HG03469 (cell line): ENCODE data around the gene SEMA3E.
"Not testable (repeated sequence)": the region's sequence is repeated elsewhere in the genome, so short reads cannot be mapped to it uniquely, and the experiment has no call there.

Experiments used
- ATAC-seq: cut with Tn5 transposase; IDR thresholded peaks from one replicate; pipeline ENCODE4 v1.9.1; 2021; ENCODE audit warnings: mild to moderate bottlenecking, moderate library complexity, moderate number of reproducible peaks; ENCODE audit not compliant: unreplicated experiment

SEMA3E gene

DNA sequence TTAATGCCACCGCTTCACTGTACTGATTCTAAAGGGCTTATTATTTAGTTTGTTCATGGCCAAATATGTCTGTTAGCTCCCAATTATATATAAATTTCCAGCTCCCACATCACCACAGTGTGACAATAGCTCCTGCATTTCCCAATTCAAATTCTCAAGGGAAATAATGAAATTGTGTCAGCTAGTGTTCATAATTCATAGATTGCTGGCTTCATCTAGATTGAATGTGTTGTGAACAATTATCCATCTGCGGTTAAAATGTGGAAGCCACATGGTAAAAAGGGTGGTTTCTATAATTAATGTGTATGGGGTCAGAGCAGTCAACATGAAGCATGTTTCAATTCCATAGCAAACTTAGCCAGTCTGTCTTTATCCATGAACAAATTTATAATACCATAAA, 154.3 kb downstream of the SEMA3E start:
- no peak for ATAC-seq

DNA sequence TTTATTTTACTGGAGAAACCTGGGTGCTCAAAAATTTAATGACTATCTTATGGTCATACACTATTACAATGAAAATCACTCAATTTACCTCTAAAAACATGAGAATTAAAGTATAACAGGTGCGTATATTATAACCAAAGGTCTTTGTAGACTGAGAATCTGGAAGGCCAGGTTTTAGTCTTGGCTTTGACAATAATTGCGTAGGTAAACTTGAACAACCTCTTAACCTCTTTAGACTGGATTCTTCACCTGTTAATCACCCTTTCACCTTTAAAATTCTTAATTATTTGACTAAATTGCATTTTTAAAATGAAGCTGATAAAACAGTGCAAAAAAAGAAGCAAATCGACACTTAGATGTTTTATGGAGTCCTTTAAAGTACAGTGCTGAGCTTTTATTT, 156.1 kb downstream of the SEMA3E start:
- no peak for ATAC-seq

DNA sequence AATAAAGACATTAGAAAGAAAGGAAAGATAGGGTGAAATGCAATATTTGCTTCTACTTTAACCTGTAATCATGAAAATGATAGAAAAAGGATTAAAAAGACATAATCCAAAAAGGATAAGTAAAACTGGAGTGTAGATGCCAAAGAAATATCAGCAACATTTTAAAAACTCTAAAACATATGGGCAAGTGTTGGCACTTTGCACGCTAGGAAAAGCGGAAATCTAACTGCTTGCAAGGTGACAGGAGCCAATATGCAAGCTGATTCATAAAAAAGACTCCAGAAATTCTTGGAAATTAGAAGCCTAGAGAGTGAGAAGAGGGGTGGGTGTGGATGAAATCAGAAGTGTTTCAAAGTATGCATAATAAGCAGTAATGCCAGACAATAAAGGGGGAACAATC, 161.1 kb downstream of the SEMA3E start:
- ATAC-seq: no peak

DNA sequence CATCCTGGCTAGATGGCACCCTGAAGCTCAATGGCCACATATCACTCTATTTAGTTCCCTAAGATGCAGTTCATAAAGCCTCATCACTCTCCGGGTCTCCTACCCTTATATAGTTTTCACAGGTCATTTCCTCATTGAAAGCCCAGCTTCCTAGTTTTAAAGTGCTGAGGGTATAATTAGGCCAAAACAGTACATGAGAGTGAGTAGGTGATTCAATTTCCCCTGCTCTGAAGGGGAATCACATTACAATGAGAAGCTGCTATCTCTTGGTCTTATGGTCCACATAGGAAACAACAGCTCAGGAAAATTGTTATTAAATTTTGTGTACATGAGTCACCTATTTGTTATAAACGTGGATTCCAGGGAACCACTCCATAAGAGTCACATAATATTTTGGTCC, 162.0 kb downstream of the SEMA3E start:
- no peak for ATAC-seq

DNA sequence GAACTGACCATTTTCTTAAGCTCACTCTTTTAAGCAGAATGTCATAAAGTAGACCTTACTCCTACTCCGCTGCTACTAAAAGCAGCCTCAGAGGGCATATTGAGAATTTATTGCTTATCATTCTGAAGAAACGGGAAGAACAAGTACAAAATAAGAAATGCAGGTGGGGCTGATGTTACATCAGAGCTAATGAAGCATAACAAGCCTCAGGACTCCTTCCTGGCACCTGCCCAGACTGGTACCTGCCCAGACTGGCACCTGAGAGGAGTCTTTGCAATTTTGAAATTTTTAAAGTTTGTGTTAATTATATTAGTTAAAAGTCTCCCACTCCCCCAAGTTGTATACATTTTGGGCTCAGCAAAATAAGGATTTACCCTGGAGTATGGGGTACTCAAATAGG, 162.4 kb downstream of the SEMA3E start:
- ATAC-seq: no peak

DNA sequence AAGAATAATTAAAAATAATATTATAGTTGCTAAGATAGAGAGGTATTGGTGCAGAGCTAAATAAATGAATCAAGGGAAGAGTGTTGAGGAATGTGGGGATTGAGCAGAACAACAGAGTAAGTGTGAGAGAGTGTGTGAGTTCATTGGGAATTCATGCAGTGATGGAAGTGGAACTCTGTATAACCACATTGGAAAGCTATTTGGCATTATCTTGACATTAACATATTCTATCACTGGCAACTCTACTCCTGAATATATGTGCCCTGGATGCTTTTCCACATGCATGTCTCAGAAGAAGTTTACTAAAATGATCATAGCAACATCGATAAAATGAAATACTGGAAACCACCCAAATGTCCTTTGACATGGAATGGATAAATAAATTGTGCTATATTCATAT, 164.1 kb downstream of the SEMA3E start:
- ATAC-seq: no peak

DNA sequence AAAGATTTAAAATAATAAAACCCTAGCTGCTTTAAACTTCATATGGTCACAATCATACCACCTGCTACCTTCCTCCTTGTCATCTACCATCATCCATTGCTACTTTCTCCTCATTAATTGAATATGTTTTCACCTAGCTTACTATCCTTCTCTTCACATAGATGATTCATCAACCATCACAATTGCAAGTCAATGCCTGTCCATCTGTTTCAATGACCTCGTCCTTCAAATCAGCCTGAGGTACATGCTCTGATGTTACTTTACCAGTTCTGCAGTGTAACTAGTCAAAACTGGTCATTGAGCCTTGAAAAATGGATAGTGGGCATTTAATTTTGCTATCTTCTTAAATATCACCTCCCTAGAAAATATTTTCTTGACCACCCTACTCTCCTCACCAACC, 164.7 kb downstream of the SEMA3E start:
- ATAC-seq: no peak

DNA sequence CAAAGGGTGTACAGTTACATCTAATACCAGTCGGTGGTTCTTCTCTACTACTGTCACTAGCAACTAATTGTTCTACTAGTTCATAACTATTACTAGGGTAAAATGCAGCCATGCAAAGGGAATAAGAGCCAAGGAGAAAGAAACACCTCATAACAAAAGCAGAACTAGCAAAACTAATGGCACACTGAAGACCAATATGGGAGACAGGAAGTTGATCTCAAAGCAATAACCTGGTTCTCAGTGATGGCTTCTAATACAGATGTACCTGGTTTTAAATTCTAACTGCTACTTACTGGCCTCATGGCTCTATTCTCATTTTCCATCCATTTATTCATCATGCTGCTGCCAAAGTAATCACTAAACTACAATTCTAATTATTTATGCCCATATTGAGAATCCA, 170.3 kb downstream of the SEMA3E start:
- no peak for ATAC-seq

DNA sequence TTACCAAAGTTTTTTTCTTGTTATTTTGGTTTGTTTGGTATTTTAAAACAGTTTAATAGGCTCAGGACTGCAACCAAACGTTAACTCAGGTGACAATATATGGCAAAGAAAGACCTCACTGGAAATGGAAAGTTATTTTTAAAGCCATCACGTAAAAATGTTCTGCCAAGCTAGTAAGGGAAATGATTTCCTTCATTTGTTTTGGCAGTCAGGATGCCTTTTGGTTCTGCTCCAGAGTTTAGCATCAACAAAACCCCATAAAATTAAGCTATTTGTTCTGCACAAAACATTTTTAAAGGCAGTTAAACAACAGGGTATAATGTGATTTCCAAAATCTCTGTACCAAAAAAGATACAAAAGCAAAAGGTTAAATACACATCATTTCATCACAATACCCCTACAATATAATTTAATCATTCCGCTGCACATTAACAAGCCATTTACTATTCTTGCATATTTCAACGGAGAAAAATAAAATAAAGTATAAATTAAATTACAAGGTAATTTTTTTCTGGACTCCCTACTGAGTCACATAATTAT, 172.4 kb downstream of the SEMA3E start:
- no peak for ATAC-seq

DNA sequence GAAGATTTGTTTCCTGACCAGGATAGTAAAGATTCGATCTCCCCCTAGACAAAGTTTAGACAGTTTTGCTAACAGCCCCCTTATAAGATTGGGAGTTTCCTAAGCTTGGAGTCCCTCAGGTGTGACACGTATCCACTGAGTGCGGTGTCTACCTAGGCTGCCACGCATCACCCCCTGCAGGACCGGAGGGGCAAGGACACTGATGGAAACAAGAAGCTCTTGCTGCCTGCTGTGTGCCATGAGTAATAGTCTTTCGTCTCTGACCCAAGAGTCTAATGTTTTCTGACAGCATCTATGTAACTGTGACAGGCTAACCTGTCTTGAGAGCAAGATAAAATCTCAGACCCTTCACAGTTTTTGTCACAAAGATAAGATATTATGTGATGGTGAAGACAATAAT, 173.5 kb downstream of the SEMA3E start:
- ATAC-seq: no peak

DNA sequence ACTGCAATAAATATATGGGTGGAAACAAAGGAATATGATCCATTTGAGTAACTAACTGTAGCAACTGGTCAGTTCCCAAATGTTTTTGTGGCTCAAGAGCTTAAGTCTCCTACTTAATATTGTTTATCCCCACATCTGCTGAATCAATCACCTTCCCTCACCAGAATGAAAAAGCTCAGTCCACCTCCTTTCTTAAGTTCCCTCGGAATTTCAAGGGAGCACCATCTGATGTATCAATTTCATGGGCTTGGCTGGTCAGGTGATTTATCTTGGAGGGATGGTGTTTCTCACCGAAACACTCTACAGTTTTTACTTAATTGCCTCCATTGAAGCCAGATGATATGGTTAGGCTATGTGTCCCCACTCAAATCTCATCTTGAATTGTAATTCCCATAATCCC, 176.6 kb downstream of the SEMA3E start:
- no peak for ATAC-seq

DNA sequence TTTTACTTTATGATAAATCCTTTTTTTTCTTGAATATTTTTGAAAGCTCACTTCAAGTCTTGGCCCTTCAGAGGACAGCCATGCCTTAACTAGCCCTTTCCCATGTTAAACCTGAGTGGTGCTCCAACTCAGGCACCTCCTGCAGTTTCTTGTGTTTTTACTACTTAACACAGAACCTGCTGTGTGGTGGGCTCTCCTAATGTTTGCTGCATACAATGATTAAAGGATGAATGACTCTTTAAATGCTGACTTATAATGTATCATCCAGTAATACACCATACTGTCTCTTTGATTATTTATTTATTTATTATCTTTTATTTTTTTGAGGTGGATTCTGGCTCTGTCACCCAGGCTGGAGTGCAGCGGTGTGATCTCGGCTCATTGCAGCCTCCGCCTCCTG, 179.4 kb downstream of the SEMA3E start:
- ATAC-seq: no peak

DNA sequence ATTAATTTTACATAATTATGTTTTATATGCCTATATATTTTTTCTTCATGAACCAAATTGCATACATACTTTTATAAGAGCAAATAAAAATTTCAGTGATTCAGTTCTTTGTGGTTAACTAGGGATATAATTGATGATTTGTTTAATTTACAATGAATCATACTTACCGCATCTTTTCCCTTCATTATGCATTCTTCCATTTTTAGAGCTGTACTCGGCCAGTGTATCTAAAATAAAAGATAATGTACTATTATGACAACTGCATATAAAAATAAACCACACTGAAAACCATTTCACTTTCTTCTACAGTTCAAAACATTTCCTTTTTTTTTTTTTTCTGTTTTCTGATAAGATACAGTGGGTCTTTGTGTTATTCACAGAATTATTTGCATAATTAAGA, 179.9 kb downstream of the SEMA3E start:
- ATAC-seq: no peak

DNA sequence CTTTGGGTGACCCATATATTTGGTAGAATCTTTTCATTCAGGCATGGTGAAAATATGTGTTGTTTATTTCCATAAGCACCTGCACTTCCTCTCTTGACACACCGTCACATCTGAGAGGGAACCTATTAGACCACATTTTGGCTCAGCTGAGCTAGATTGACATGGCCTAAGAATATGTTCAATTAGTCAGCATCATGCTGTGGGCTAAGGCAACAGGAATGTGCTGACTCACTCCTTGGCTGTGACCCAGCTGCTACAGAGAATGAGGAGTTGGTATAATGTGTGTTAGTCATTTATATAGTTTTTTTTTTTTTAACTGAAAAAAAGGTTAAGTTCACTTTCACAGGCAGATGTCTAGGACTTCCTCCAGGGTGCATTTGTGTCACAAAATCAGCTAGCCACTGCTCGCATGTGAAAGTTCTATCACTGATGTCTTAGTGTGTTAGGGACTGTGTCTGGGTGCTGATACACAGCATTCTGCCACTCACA, 180.6 kb downstream of the SEMA3E start:
- ATAC-seq: peak; percentile 93

DNA sequence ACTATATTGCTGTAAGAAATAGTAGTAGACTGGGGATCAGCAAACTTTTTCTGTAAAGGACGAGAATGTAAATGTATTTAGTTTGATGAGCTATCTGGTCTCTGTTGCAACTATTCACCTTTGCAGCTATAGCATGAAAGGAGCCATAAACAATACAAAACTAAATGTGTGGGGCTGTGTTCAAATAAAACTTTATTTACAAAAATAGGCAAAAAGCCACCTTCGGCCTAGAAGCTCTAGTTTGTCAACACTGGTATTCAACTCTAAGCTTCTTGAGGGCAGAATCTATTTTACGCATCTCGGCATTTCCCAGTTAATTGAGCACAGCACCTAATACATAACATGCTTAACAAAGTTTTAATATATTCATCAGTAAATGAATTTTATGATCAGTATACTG, 181.4 kb downstream of the SEMA3E start:
- no peak for ATAC-seq

DNA sequence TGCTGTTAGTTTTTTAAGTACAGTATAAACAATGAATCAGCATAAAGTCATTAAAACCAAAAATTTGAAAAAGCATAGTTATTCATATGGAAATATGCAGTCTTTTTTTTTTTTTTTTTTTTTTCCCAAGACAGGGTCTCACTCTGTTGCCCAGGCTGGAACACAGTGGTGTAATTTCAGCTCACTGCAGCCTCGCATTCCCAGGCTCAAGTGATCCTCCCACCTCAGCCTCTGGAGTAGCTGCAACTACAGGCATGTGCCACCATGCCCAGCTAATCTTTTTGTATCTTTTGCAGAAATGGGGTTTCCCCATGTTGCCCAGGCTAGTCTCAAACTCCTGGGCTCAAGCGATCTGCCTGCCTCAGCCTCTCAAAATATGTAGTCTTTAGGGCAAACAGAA, 182.0 kb downstream of the SEMA3E start:
- ATAC-seq: no peak

DNA sequence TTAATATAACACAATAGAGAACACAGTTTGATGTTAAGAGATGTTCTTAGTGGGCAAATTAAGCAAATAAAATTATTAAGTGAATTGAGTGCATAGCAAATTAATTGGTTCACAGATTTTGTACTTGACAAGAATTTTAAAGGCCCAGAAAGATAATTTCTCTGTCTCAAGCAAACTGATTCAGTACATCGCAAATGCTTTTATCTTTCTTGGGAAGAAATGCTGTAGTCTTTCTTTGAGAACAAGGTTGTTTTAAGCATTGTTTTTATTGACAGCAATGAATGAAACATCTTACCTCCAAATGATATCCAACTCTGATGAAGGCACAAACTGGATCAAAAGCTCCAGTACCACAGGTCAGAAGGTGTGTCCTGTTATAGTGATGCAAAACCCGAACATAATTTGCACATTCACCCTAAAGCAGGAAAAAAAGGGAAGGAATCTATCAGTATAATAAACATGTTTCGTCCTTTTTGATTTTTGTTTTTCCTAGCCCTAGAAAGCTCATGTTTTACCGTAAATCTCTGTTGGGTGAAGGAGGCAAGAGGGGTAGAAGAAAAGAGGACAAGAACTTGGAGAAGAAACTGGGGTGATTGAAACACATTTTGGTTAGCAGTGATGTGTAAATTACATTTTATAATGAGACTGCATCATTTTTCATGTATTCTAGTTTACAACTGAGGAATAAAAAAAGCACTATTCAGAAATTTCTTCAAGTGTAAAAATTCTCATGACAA, 182.6 kb downstream of the SEMA3E start:
- ATAC-seq: no peak

DNA sequence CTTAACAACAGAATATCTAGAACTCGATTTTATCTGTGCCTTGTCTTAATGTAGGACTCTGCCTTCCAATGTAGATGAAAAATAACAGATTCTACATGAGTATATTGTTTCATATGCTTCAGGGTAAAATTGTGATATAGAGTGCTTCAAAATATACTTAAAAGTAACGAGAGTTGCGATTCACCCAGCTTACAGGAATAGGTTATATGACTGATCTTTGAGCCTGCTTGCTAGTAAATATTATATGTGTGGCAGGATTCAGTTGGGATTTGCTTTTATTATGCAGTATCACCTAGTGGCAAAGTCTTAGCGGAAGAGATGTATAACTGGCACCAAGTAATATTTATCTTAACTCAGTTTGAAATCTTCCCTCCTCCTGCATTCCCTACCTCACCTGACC, 183.3 kb downstream of the SEMA3E start:
- no peak for ATAC-seq

DNA sequence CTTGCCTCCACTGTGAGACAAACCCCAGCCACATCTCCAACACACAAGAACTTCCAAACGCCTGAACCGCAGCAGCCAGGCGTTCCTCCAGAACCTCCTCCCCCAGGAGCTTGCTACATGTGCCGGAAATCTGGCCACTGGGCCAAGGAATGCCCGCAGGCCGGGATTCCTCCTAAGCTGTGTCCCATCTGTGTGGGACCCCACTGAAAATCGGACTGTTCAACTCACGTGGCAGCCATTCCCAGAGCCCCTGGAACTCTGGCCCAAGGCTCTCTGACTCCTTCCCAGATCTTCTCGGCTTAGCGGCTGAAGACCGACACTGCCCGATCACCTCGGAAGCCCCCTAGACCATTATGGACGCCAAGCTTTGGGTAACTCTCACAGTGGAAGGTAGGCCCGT, 187.1 kb downstream of the SEMA3E start:
- ATAC-seq: not testable (repeated sequence)

DNA sequence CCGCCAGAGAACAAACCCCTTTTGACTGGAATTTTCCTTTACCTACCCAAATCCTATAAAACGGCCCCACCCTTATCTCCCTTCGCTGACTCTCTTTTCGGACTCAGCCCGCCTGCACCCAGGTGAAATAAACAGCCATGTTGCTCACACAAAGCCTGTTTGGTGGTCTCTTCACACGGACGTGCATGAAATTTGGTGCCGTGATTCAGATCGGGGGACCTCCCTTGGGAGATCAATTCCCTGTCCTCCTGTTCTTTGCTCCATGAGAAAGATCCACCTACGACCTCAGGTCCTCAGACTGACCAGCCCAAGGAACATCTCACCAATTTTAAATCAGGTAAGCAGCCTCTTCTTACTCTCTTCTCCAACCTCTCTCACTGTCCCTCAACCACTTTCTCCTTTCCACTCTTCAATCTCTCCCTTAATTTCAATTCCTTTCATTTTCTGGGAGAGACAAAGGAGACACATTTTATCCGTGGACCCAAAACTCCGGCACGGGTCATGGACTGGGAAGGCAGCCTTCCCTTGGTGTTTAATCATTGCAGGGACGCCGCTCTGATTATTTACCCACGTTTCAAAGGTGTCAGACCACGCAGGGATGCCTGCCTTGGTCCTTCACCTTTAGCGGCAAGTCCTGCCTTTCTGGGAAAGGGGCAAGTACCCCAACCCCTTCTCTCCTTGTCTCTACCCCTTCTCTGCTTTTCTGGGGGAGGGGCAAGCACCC, 188.8 kb downstream of the SEMA3E start:
- ATAC-seq: not testable (repeated sequence)

DNA sequence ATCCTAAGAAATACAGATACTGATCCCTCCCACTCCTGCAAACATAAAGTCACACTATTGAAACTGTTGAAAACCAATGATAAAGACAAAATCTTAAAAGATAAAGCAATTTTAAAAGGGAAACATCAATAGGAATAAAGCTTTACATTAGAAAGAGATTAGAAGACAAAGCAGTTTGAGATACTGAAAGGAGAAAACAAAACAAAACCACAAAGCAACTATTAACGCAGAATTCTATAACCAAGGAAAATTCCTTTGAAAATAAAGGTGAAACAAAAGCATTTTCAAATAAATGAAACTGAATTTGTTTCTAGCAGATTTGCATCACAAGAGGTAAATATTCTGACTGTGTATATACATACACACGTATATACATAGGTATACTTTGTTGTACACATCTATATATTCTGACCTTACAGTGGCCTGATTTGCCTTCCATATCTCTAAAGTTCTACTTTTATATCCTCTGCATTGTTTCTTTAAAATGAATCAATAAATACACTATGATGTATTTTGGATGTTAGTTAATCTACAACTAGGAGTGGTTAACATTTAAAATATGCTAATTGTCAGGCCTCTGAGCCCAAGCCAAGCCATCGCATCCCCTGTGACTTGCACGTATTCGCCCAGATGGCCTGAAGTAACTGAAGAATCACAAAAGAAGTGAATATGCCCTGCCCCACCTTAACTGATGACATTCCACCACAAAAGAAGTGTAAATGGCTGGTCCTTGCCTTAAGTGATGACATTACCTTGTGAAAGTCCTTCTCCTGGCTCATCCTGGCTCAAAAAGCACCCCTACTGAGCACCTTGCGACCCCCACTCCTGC, 189.6 kb downstream of the SEMA3E start:
- not testable (repeated sequence) for ATAC-seq
